H1 (cell line): ENCODE results near the gene MEN1. TPM values are rescaled to one million over a fixed set of nuclear protein-coding genes. Genes with fewer than 3 reads are reported as not detected.

Experiments
- CEBPB ChIP-seq: IDR thresholded peaks from 2 replicates; pipeline ENCODE4 v1.6.1; 2012; ENCODE audit warnings: low read depth, low read length
- CTBP2 ChIP-seq: IDR thresholded peaks from 2 replicates; pipeline ENCODE4 v1.7.0; 2011; ENCODE audit warnings: borderline replicate concordance, mild to moderate bottlenecking, moderate library complexity, mixed read lengths, low read length; ENCODE audit not compliant: insufficient read depth, insufficient read length
- CTCF ChIP-seq, 3 experiments: IDR thresholded peaks; 1 replicate in 2 of 3; 2 replicates in 1 of 3; pipeline versions ENCODE4 v1.5.1 to v1.6.1; 2011; ENCODE audit warnings: low read length in 3 of 3, mild to moderate bottlenecking in 3 of 3, inconsistent platforms in 2 of 3, low read depth in 1 of 3, moderate library complexity in 1 of 3; ENCODE audit not compliant: insufficient read depth in 1 of 3; ENCODE audit errors: control extremely low read depth in 1 of 3
- EP300 ChIP-seq, 2 experiments: IDR thresholded peaks; 1 replicate in 1 of 2; 2 replicates in 1 of 2; pipeline ENCODE4 v1.6.1; 2011 to 2012; ENCODE audit warnings: low read depth in 2 of 2, low read length in 2 of 2, mild to moderate bottlenecking in 2 of 2, borderline replicate concordance in 1 of 2, inconsistent platforms in 1 of 2, moderate library complexity in 1 of 2
- HDAC6 ChIP-seq: IDR thresholded peaks from one replicate; pipeline ENCODE4 v1.7.1; 2012; ENCODE audit warnings: low read depth, mild to moderate bottlenecking, inconsistent platforms, low read length, moderate library complexity
- POLR2AphosphoS5 ChIP-seq: IDR thresholded peaks from 2 replicates; pipeline ENCODE4 v1.6.1; 2011; ENCODE audit warnings: low read depth, low read length
- SIN3A ChIP-seq, 2 experiments: IDR thresholded peaks in 1 of 2; conservative IDR thresholded peaks in 1 of 2; 2 replicates each; pipeline ENCODE4 v1.6.1; 2011 to 2012; ENCODE audit warnings: low read length in 2 of 2, improper control_type of control experiment in 1 of 2, low read depth in 1 of 2, mild to moderate bottlenecking in 1 of 2
- TCF12 ChIP-seq: IDR thresholded peaks from 2 replicates; pipeline ENCODE4 v1.6.1; 2011; ENCODE audit warnings: low read depth, mild to moderate bottlenecking, low read length
- polyA plus RNA-seq, 7 experiments: library from polyadenylated mRNA; depleted of rRNA in 3 of 7; stranded (reverse) in 5 of 7; unstranded in 2 of 7; fragments of >200 nt in 5 of 7; fragments of 200-250 nt in 2 of 7; gene quantifications; 1 replicate in 5 of 7; 2 replicates in 1 of 7; 4 replicates in 1 of 7; pipeline versions ENCODE4 v1.2.1 to v1.2.3, GENCODE V29; 2011 to 2013; ENCODE audit warnings: missing spikeins in 2 of 7, mixed read lengths in 2 of 7
- total RNA-seq: library from RNA; stranded (reverse); fragmentation: NEBNext Ultra II Directional; extraction: Animal tissue kit (Norgen Biotek cat#: 25700); gene quantifications from 2 replicates; pipeline ENCODE4 v1.2.1, GENCODE V29; 2021

Gene MEN1
- total and polyA plus RNA-seq, 2 of the 8 experiments (the other 6 are each of a cell fraction or from before 2014, with no cell fraction given): 47.2 to 56.3 TPM

- TF ChIP-seq SIN3A (conservative IDR thresholded peaks at IDR 0.05 in 1 of 2, IDR thresholded peaks at IDR 0.05 in 1 of 2; ENCODE audit: low read depth in 1 of 2, low read length in 2 of 2) (no peak), EP300 (IDR thresholded peaks at IDR 0.05; ENCODE audit: borderline replicate concordance in 1 of 2, low read depth in 2 of 2, low read length in 2 of 2) (no peak), POLR2AphosphoS5 (no peak), HDAC6 (no peak), CTBP2 (no peak), CTCF (IDR thresholded peaks at IDR 0.05; ENCODE audit: control extremely low read depth in 1 of 3, insufficient read depth in 1 of 3, low read depth in 1 of 3, low read length in 3 of 3) (no peak), TCF12 (no peak), CEBPB (no peak)
- TF ChIP-seq, all 59 proteins: peak for 0
Measured at GRCh38 chr11:64843686-64844329, 33.5 kb upstream of the MEN1 start (continued).
